IMR-90 (cell line): ENCODE data around the gene DIP2C.
"Not testable (repeated sequence)": the region's sequence is repeated elsewhere in the genome, so short reads cannot be mapped to it uniquely, and the experiment has no call there.

Experiments used
- FOS ChIP-seq: fragments of 150-350 bp; IDR thresholded peaks from 2 replicates; pipeline ENCODE4 v1.6.1; 2016; ENCODE audit warnings: low read depth, low read length
- RFX5 ChIP-seq: IDR thresholded peaks from 2 replicates; pipeline ENCODE4 v1.8.0; 2012; ENCODE audit warnings: low read depth, mild to moderate bottlenecking, low read length, moderate library complexity
- SMC3 ChIP-seq: fragments of 150-350 bp; IDR thresholded peaks from 2 replicates; pipeline ENCODE4 v1.6.1; 2016; ENCODE audit warnings: low read depth, mild to moderate bottlenecking, antibody characterized with exemption, low read length, moderate library complexity
- TF ChIP-seq, protein P1 (sequence below): conservative IDR thresholded peaks from 2 replicates; pipeline ENCODE4 v1.5.1; 2012; ENCODE audit warnings: mild to moderate bottlenecking, low read depth, low read length, improper control_type of control experiment

DNA sequence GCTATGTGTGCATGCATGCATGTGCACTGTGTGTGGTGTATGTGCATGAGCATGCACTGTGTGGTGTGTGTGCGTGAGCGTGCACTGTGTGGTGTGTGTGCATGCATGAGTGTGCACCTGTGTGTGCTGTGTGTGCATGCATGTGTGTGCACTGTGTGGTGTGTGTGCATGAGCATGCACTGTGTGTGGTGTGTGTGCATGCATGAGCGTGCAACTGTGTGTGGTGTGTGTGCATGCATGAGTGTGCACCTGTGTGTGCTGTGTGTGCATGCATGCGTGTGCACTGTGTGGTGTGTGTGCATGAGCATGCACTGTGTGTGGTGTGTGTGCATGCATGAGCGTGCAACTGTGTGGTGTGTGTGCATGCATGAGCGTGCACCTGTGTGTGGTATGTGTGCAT lies 10.7 kb upstream of the DIP2C start:
- TF ChIP-seq, protein P1, sequence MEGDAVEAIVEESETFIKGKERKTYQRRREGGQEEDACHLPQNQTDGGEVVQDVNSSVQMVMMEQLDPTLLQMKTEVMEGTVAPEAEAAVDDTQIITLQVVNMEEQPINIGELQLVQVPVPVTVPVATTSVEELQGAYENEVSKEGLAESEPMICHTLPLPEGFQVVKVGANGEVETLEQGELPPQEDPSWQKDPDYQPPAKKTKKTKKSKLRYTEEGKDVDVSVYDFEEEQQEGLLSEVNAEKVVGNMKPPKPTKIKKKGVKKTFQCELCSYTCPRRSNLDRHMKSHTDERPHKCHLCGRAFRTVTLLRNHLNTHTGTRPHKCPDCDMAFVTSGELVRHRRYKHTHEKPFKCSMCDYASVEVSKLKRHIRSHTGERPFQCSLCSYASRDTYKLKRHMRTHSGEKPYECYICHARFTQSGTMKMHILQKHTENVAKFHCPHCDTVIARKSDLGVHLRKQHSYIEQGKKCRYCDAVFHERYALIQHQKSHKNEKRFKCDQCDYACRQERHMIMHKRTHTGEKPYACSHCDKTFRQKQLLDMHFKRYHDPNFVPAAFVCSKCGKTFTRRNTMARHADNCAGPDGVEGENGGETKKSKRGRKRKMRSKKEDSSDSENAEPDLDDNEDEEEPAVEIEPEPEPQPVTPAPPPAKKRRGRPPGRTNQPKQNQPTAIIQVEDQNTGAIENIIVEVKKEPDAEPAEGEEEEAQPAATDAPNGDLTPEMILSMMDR: not testable (repeated sequence)
- not testable (repeated sequence) for TF ChIP-seq FOS, SMC3, RFX5
